ENCODE data around the gene SEBOX. TPM values are rescaled to one million over a fixed set of nuclear protein-coding genes. Genes with fewer than 3 reads are reported as not detected.

Gene SEBOX
- total RNA-seq, 1 donor: not detected

DNA sequence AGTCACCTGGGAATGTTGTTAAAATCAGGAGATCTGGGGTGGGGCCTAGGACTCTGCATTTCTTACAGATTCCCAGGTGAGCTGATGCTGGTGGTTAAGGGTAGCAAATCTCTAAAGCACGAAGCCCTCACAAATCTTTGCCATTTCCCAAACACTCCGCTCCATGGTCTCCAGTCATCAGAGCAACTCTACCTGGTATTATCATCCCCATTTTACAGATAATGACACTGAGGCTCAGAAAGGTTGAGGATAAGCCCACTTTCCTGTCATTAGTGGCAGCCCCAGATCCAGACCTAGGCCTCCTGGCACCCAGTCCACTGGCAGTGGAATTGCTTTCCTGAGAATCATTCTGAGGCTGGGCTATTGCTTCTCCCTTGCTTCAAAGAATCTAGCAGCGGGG lies 32.3 kb upstream of the SEBOX start:
- no peak overlapping the region for H3K4me3 ChIP-seq (ENCODE audit: insufficient read depth, low read length)
- peaks cover 22% of the 10 kb centered on the region for H3K36me3 ChIP-seq (ENCODE audit: insufficient read depth, low read length)
- TF ChIP-seq, protein P1, sequence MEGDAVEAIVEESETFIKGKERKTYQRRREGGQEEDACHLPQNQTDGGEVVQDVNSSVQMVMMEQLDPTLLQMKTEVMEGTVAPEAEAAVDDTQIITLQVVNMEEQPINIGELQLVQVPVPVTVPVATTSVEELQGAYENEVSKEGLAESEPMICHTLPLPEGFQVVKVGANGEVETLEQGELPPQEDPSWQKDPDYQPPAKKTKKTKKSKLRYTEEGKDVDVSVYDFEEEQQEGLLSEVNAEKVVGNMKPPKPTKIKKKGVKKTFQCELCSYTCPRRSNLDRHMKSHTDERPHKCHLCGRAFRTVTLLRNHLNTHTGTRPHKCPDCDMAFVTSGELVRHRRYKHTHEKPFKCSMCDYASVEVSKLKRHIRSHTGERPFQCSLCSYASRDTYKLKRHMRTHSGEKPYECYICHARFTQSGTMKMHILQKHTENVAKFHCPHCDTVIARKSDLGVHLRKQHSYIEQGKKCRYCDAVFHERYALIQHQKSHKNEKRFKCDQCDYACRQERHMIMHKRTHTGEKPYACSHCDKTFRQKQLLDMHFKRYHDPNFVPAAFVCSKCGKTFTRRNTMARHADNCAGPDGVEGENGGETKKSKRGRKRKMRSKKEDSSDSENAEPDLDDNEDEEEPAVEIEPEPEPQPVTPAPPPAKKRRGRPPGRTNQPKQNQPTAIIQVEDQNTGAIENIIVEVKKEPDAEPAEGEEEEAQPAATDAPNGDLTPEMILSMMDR (IDR thresholded peaks at IDR 0.05; ENCODE audit: extremely low read depth, low read depth, low read length): no peak
- H3K27me3 ChIP-seq (ENCODE audit: insufficient read depth, low read length): no peaks in the 10 kb centered on the region
- no peak overlapping the region for H2AFZ ChIP-seq (ENCODE audit: low read length)
- DNase-seq (ENCODE audit: insufficient read length, low spot score, missing footprints): no peak
- H3K27ac ChIP-seq (ENCODE audit: low read depth, low read length): no peak overlapping the region
- no peaks in the 10 kb centered on the region for H3K79me2 ChIP-seq (ENCODE audit: insufficient read depth, low read length)
- no peak overlapping the region for H3K4me2 ChIP-seq (ENCODE audit: insufficient read depth, low read length)
- peaks cover 9% of the 10 kb centered on the region for H3K4me1 ChIP-seq (ENCODE audit: insufficient read depth, low read length)
- H3K9me3 ChIP-seq (ENCODE audit: low read depth, low read length): no peaks in the 10 kb centered on the region
- H4K20me1 ChIP-seq (ENCODE audit: insufficient read depth, low read length): peaks cover 4% of the 10 kb centered on the region

DNA sequence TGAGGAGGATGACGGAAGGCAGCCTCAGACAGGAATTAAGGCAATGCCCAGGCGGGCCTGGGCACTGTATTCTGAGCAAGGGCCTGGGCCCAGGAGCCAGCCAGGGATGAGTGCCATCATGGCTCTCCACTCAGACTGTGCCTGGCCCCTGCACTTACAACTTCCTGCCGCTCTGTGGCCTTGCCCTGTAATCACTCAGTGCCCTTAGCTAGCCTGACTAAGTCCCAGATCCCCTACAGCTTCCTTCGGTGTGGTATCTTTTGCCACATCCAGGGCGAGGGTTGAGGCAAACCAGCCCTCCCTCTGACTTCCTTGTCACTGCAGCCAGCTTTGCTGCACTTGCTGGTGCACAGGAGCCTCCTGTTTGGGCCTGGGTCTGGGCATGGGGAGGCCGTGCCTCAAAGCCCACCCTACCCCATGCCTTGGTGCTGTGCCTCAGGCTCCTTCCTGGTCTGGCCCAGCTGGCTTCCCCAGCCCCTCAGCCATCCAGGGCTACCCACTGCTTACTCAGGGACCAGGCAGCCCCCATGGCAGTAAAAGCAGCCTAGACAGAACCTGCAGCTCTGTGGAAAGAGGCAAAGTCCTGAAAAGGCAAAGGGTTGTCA lies 31.7 kb upstream of the SEBOX start:
- no peaks in the 10 kb centered on the region for H3K9me3 ChIP-seq (ENCODE audit: low read depth, low read length)
- DNase-seq (ENCODE audit: insufficient read length, low spot score, missing footprints): no peak
- H3K4me3 ChIP-seq (ENCODE audit: insufficient read depth, low read length): no peak overlapping the region
- no peak overlapping the region for H2AFZ ChIP-seq (ENCODE audit: low read length)
- peaks cover 17% of the 10 kb centered on the region for H3K36me3 ChIP-seq (ENCODE audit: insufficient read depth, low read length)
- no peaks in the 10 kb centered on the region for H3K27me3 ChIP-seq (ENCODE audit: insufficient read depth, low read length)
- TF ChIP-seq, protein P1 (IDR thresholded peaks at IDR 0.05; ENCODE audit: extremely low read depth, low read depth, low read length): no peak
- peaks cover 9% of the 10 kb centered on the region for H3K4me1 ChIP-seq (ENCODE audit: insufficient read depth, low read length)
- H3K27ac ChIP-seq (ENCODE audit: low read depth, low read length): no peak overlapping the region
- no peaks in the 10 kb centered on the region for H3K79me2 ChIP-seq (ENCODE audit: insufficient read depth, low read length)
- no peak overlapping the region for H3K4me2 ChIP-seq (ENCODE audit: insufficient read depth, low read length)
- H4K20me1 ChIP-seq (ENCODE audit: insufficient read depth, low read length): peaks cover 4% of the 10 kb centered on the region

DNA sequence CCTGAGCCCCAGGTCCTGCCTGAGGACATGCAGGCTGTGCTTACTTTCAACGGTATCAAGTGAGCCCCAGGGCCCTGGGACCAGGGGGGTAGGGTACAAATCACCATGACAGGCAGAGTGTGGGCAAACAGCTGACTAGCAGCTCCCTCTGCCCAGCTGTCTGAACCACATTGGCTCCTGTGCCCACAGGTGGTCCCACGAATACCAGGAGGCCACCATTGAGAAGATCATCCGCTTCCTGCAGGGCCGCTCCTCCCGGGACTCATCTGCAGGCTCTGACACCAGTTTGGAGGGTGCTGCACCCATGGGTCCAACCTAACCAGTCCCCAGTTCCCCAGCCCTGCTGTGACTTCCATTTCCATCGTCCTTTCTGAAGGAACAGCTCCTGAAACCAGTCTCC lies 31.0 kb upstream of the SEBOX start:
- H2AFZ ChIP-seq (ENCODE audit: low read length): no peak overlapping the region
- H4K20me1 ChIP-seq (ENCODE audit: insufficient read depth, low read length): peaks cover 4% of the 10 kb centered on the region
- H3K27me3 ChIP-seq (ENCODE audit: insufficient read depth, low read length): no peaks in the 10 kb centered on the region
- TF ChIP-seq, protein P1 (IDR thresholded peaks at IDR 0.05; ENCODE audit: extremely low read depth, low read depth, low read length): no peak
- no peak overlapping the region for H3K4me2 ChIP-seq (ENCODE audit: insufficient read depth, low read length)
- no peak overlapping the region for H3K4me3 ChIP-seq (ENCODE audit: insufficient read depth, low read length)
- no peak for DNase-seq (ENCODE audit: insufficient read length, low spot score, missing footprints)
- no peaks in the 10 kb centered on the region for H3K79me2 ChIP-seq (ENCODE audit: insufficient read depth, low read length)
- H3K4me1 ChIP-seq (ENCODE audit: insufficient read depth, low read length): peaks cover 9% of the 10 kb centered on the region
- no peaks in the 10 kb centered on the region for H3K9me3 ChIP-seq (ENCODE audit: low read depth, low read length)
- H3K36me3 ChIP-seq (ENCODE audit: insufficient read depth, low read length): peaks cover 10% of the 10 kb centered on the region
- no peak overlapping the region for H3K27ac ChIP-seq (ENCODE audit: low read depth, low read length)

DNA sequence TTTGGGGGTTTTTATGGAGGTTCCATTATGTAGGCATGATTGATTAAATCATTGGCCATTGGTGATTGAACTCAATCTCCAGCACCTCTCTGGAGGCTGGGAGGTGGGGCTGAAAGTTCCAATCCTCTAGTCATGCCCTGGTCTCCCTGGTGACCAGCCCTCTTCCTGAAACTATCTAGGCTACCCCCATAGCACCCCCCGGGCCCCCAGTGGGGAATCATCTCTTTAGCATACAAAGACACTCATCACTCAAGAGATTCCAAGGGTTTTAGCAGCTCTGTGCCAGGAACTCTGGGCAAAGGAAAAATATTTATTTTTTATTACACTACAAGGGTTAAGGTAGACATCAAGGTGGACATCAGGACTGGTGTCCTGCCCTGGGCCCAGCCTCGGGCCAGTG lies 30.4 kb upstream of the SEBOX start:
- Histone ChIP-seq H3K9me3 (ENCODE audit: low read depth, low read length) (no peaks in the 10 kb centered on the region), H3K4me3 (ENCODE audit: insufficient read depth, low read length) (no peak overlapping the region), H3K27ac (ENCODE audit: low read depth, low read length) (no peak overlapping the region), H4K20me1 (ENCODE audit: insufficient read depth, low read length) (peaks cover 4% of the 10 kb centered on the region), H3K4me2 (ENCODE audit: insufficient read depth, low read length) (no peak overlapping the region), H3K36me3 (ENCODE audit: insufficient read depth, low read length) (peaks cover 5% of the 10 kb centered on the region), H2AFZ (ENCODE audit: low read length) (no peak overlapping the region), H3K27me3 (ENCODE audit: insufficient read depth, low read length) (no peaks in the 10 kb centered on the region), H3K4me1 (ENCODE audit: insufficient read depth, low read length) (peaks cover 9% of the 10 kb centered on the region), H3K79me2 (ENCODE audit: insufficient read depth, low read length) (no peaks in the 10 kb centered on the region)
- no peak for DNase-seq (ENCODE audit: insufficient read length, low spot score, missing footprints)
- TF ChIP-seq, protein P1 (IDR thresholded peaks at IDR 0.05; ENCODE audit: extremely low read depth, low read depth, low read length): no peak

All from osteoblast (primary cell).